Measurements from ENCODE around the gene KCNA4.
"Not testable (repeated sequence)": the region's sequence is repeated elsewhere in the genome, so short reads cannot be mapped to it uniquely, and the experiment has no call there.

The KCNA4 gene

GRCh38 chr11:29996016-29996415 is 20.8 kb downstream of the KCNA4 start:
- DNase-seq (ENCODE audit: low spot score) = no peak

- DNase-seq (ENCODE audit: low spot score) = no peak
Measured at GRCh38 chr11:29989174-29989970, 27.5 kb downstream of the KCNA4 start.

GRCh38 chr11:29985248-29985647 is 31.6 kb downstream of the KCNA4 start:
- no peak for DNase-seq (ENCODE audit: low spot score)

GRCh38 chr11:29984544-29984943 is 32.3 kb downstream of the KCNA4 start:
- no peak for DNase-seq (ENCODE audit: low spot score)

- DNase-seq (ENCODE audit: low spot score) = no peak
Measured at GRCh38 chr11:29978549-29978948, 38.3 kb downstream of the KCNA4 start.

- DNase-seq (ENCODE audit: low spot score) = not testable (repeated sequence)
Measured at GRCh38 chr11:29975580-29975979, 41.2 kb downstream of the KCNA4 start.

- DNase-seq (ENCODE audit: low spot score) = no peak
Measured at GRCh38 chr11:29963796-29964195, 53.0 kb downstream of the KCNA4 start.

GRCh38 chr11:29963036-29963435 is 53.8 kb downstream of the KCNA4 start:
- DNase-seq (ENCODE audit: low spot score) = no peak

GRCh38 chr11:29962243-29962642 is 54.6 kb downstream of the KCNA4 start:
- no peak for DNase-seq (ENCODE audit: low spot score)
